SK-N-MC (cell line): ENCODE measurements around the gene KCNMA1.

ENCODE experiments used
- EZH2 ChIP-seq: fragments of 200-600 bp; sonication (generic); IDR thresholded peaks from one replicate; pipeline ENCODE4 v1.6.1; 2017; ENCODE audit warnings: antibody characterized with exemption
- POLR2AphosphoS5 ChIP-seq: IDR thresholded peaks from 2 replicates; pipeline ENCODE4 v1.6.1; 2012; ENCODE audit warnings: mild to moderate bottlenecking, low read depth, low read length, borderline replicate concordance

- TF ChIP-seq EZH2 (no peak), POLR2AphosphoS5 (no peak)
Observed at GRCh38 chr10:77306666-77307065, 330.9 kb downstream of the KCNMA1 start.
